Caco-2 (cell line): ENCODE results near the gene NPTN. TPM values are rescaled to one million over a fixed set of nuclear protein-coding genes. Genes with fewer than 3 reads are reported as not detected.

ENCODE experiments used
- BruUV-seq: library from RNA; stranded (reverse); fragments of 400-500 nt; replicated peaks from 2 replicates; lab custom pipeline; 2021; lab: Mats Ljungman, UMichigan
- CTCF ChIA-PET: fragments of 300-600 bp; sonication (Branson Sonifier 250); formaldehyde crosslinking; loops from one replicate; lab custom pipeline; 2022; ENCODE audit warnings: antibody characterized with exemption; lab: Charles Lee
- POLR2A ChIA-PET: fragments of 300-600 bp; sonication (Branson Sonifier 250); formaldehyde crosslinking; loops from one replicate; lab custom pipeline; 2022; ENCODE audit warnings: antibody characterized with exemption; lab: Charles Lee
- DNase-seq, 2 experiments: peaks; one replicate each; pipeline versions ENCODE4 v3.0.0 to v3.0.0-alpha.2; 2020 to 2022
- H3K27me3 ChIP-seq: replicated peaks from 2 replicates; pipeline ENCODE4 v1.6.0; 2011; ENCODE audit warnings: low read length; ENCODE audit not compliant: control insufficient read depth, insufficient read depth
- H3K36me3 ChIP-seq: 2 replicates; pipeline ENCODE4 v1.5.1; 2011; ENCODE audit warnings: low read length; ENCODE audit not compliant: control insufficient read depth, insufficient read depth
- H3K4me1 ChIP-seq: fragments of 250-450 bp; sonication (Bioruptor Pico); 2 replicates; pipeline ENCODE4 v1.5.1; 2020; ENCODE audit warnings: mild to moderate bottlenecking
- H3K4me3 ChIP-seq: 2 replicates; pipeline ENCODE4 v1.5.1; 2011; ENCODE audit warnings: low read depth, mild to moderate bottlenecking, control low read depth, low read length
- H3K9me3 ChIP-seq: fragments of 250-450 bp; sonication (Bioruptor Pico); 2 replicates; pipeline ENCODE4 v1.5.1; 2020; ENCODE audit warnings: mild to moderate bottlenecking, moderate library complexity
- H3K27ac Mint-ChIP-seq: one replicate; pipeline ENCODE4 v1.8.0; 2022; ENCODE audit warnings: mixed read lengths; ENCODE audit not compliant: unreplicated experiment
- H3K27me3 Mint-ChIP-seq: one replicate; pipeline ENCODE4 v1.8.0; 2022; ENCODE audit warnings: mixed read lengths; ENCODE audit not compliant: insufficient read depth, unreplicated experiment
- H3K36me3 Mint-ChIP-seq: one replicate; pipeline ENCODE4 v1.8.0; 2022; ENCODE audit warnings: mild to moderate bottlenecking, mixed read lengths; ENCODE audit not compliant: insufficient read depth, unreplicated experiment
- H3K4me1 Mint-ChIP-seq: one replicate; pipeline ENCODE4 v1.8.0; 2022; ENCODE audit warnings: low read depth, mixed read lengths; ENCODE audit not compliant: unreplicated experiment
- H3K4me3 Mint-ChIP-seq: one replicate; pipeline ENCODE4 v1.8.0; 2022; ENCODE audit warnings: mild to moderate bottlenecking, moderate library complexity, mixed read lengths; ENCODE audit not compliant: unreplicated experiment
- H3K9me3 Mint-ChIP-seq: one replicate; pipeline ENCODE4 v1.8.0; 2022; ENCODE audit warnings: mixed read lengths; ENCODE audit not compliant: unreplicated experiment
- CTCF ChIP-seq, 2 experiments: fragments of 200-600 bp in 1 of 2; IDR thresholded peaks; 1 replicate in 1 of 2; 2 replicates in 1 of 2; pipeline versions ENCODE4 v1.5.1 to v1.8.0; 2011 to 2022; ENCODE audit warnings: antibody characterized with exemption in 1 of 2, control low read depth in 1 of 2, inconsistent platforms in 1 of 2, low read depth in 1 of 2, low read length in 1 of 2, mild to moderate bottlenecking in 1 of 2, moderate library complexity in 1 of 2; ENCODE audit not compliant: insufficient read depth in 1 of 2, severe bottlenecking in 1 of 2, unreplicated experiment in 1 of 2
- intact Hi-C: fragments of 100-400 bp; cut with micrococcal nuclease; formaldehyde crosslinking; loops from one replicate; pipeline ENCODE4 v1.10.0; 2022; ENCODE audit not compliant: unreplicated experiment
- total RNA-seq: library from RNA; stranded (reverse); gene quantifications from 2 replicates; pipeline ENCODE4 v1.2.3, GENCODE V29; 2022

NPTN gene
- total RNA-seq, 1 experiment from 2014 or later, result 124 TPM

- H3K36me3 ChIP-seq, result no peaks in the 10 kb centered on the region
- ChIA-PET POLR2A (no interaction called here), CTCF (interaction anchor here (2.1 kb wide), 1 partner anchor 45 kb away, joined by 8 read pairs; no protein-coding TSS in a partner anchor)
- TF ChIP-seq CTCF (IDR thresholded peaks at IDR 0.05; ENCODE audit: insufficient read depth in 1 of 2, low read depth in 1 of 2, low read length in 1 of 2, severe bottlenecking in 1 of 2, unreplicated experiment in 1 of 2), result no peak
- no peak for DNase-seq
- H3K4me3 Mint-ChIP-seq, result no peak overlapping the region
- H3K9me3 Mint-ChIP-seq, result no peaks in the 10 kb centered on the region
- H3K4me3 ChIP-seq, result no peak overlapping the region
- H3K36me3 Mint-ChIP-seq, result peaks cover 5% of the 10 kb centered on the region
- H3K4me1 ChIP-seq, result peaks cover 13% of the 10 kb centered on the region
- H3K27ac Mint-ChIP-seq, result no peak overlapping the region
- H3K27me3 Mint-ChIP-seq, result no peaks in the 10 kb centered on the region
- H3K4me1 Mint-ChIP-seq, result peaks cover 24% of the 10 kb centered on the region
- H3K9me3 ChIP-seq, result no peaks in the 10 kb centered on the region
- intact Hi-C loops, result loop anchor here (2.0 kb wide), 1 partner anchor 49 kb away; the partner anchor contains the start of gene NPTN
- BruUV-seq, result no TSS peak
- H3K27me3 ChIP-seq, result no peaks in the 10 kb centered on the region
These were observed 48.8 kb upstream of the NPTN start for GRCh38 chr15:73681856-73682599.

DNA sequence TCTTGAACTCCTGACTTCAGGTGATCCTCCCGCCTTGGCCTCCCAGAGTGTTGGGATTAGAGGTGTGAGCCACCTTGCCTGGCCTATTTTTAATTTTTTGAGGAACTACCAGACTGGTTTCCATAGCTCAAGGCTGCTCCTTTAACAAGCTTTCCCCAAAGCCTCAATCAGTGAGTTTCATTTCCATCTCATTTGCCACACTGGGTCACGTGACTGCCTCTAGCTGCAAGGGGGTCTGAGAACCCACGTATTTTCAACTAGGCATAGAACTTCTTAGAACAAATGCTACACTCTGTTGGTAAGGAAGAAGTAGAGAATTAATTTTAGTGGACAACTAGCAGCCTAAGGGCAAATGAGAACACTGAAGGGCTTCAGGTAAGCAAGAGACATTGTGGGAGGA is 47.9 kb upstream of the NPTN start:
- Mint-ChIP-seq H3K36me3 (peaks cover 5% of the 10 kb centered on the region), H3K9me3 (no peaks in the 10 kb centered on the region), H3K27me3 (no peaks in the 10 kb centered on the region), H3K4me1 (peaks cover 16% of the 10 kb centered on the region), H3K27ac (no peak overlapping the region), H3K4me3 (no peak overlapping the region)
- peaks cover 7% of the 10 kb centered on the region; the same call in 1 of the 2 replicates for H3K4me1 ChIP-seq
- H3K27me3 ChIP-seq, result no peaks in the 10 kb centered on the region
- H3K4me3 ChIP-seq, result no peak overlapping the region
- no peaks in the 10 kb centered on the region for H3K36me3 ChIP-seq
- TF ChIP-seq CTCF (IDR thresholded peaks at IDR 0.05; ENCODE audit: insufficient read depth in 1 of 2, low read depth in 1 of 2, low read length in 1 of 2, severe bottlenecking in 1 of 2, unreplicated experiment in 1 of 2), result no peak
- POLR2A ChIA-PET, result no interaction called here
- H3K9me3 ChIP-seq, result no peaks in the 10 kb centered on the region
- intact Hi-C loops, result no loop called here
- no peak for DNase-seq
- CTCF ChIA-PET, result interaction anchor here (1.4 kb wide), 1 partner anchor 19 kb away, joined by 5 read pairs; no protein-coding TSS in a partner anchor
- BruUV-seq, result no TSS peak

DNA sequence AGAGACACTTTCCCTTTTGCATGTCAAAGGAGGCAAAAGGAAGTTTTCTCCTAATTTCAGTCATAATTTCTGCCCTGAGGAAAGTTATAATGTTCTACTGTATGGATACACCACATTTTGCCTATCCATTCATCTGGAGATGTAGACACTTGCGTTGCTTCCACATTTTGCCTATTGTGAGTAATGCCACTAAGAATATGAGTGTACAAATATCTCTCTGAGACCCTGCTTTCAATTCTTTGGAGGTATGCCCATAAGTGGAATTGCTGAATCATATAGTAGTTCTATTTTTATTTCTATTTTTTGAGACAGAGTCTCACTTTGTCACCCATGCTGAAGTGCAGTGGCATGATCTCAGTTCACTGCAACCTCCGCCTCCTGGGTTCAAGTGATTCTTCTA is 47.4 kb upstream of the NPTN start:
- Histone ChIP-seq H3K9me3 (no peaks in the 10 kb centered on the region), H3K27me3 (no peaks in the 10 kb centered on the region), H3K4me3 (no peak overlapping the region), H3K4me1 (peaks cover 2% of the 10 kb centered on the region; the same call in 1 of the 2 replicates), H3K36me3 (no peaks in the 10 kb centered on the region)
- intact Hi-C loops, result no loop called here
- Mint-ChIP-seq H3K4me1 (peaks cover 11% of the 10 kb centered on the region), H3K27ac (no peak overlapping the region), H3K36me3 (peaks cover 5% of the 10 kb centered on the region), H3K27me3 (no peaks in the 10 kb centered on the region), H3K9me3 (no peaks in the 10 kb centered on the region), H3K4me3 (no peak overlapping the region)
- BruUV-seq, result no TSS peak
- POLR2A ChIA-PET, result no interaction called here
- no peak for DNase-seq
- CTCF ChIA-PET, result interaction anchor here (1.4 kb wide), 1 partner anchor 19 kb away, joined by 5 read pairs; no protein-coding TSS in a partner anchor
- no peak for TF ChIP-seq CTCF (IDR thresholded peaks at IDR 0.05; ENCODE audit: insufficient read depth in 1 of 2, low read depth in 1 of 2, low read length in 1 of 2, severe bottlenecking in 1 of 2, unreplicated experiment in 1 of 2)
